Endothelial cell of umbilical vein (primary cell): ENCODE measurements around the gene TIPARP. TPM values are rescaled to one million over a fixed set of nuclear protein-coding genes. Genes with fewer than 3 reads are reported as not detected.

Experiments used
- BruUV-seq: library from RNA; stranded (reverse); fragments of 400-500 nt; replicated peaks from 2 replicates; lab custom pipeline; 2021; lab: Mats Ljungman, UMichigan
- CTCF ChIA-PET: fragments of 300-600, 350-600 bp; sonication (Branson Sonifier 250); formaldehyde crosslinking; loops from one replicate; lab custom pipeline; 2021; ENCODE audit warnings: antibody characterized with exemption, inconsistent platforms; lab: Charles Lee
- POLR2A ChIA-PET: fragments of 300-600, 350-600 bp; sonication (Branson Sonifier 250); formaldehyde crosslinking; loops from one replicate; lab custom pipeline; 2021; ENCODE audit warnings: antibody characterized with exemption, inconsistent platforms; lab: Charles Lee
- DNase-seq: peaks from one replicate; pipeline ENCODE4 v3.0.0-alpha.2; 2011; ENCODE audit warnings: low read depth, low spot score
- FAIRE-seq: peaks from 2 replicates; lab custom pipeline; 2011; peaks lifted over from hg19 to GRCh38; lab: Jason Lieb, UNC
- H2AFZ ChIP-seq: 2 replicates; pipeline ENCODE4 v1.6.0; 2012; ENCODE audit warnings: low read depth, low read length, control low read depth, inconsistent platforms
- H3K27ac ChIP-seq: 2 replicates; pipeline ENCODE4 v1.5.1; 2011; ENCODE audit warnings: low read depth, mild to moderate bottlenecking, control low read depth, low read length, moderate library complexity; ENCODE audit not compliant: insufficient read depth
- H3K27me3 ChIP-seq, 2 experiments: 2 replicates each; pipeline versions ENCODE4 v1.6.0 to v1.6.1; 2011; ENCODE audit warnings: low read length in 2 of 2, mixed read lengths in 1 of 2; ENCODE audit not compliant: control insufficient read depth in 2 of 2, insufficient read depth in 2 of 2
- H3K36me3 ChIP-seq, 2 experiments: 2 replicates in 1 of 2; 3 replicates in 1 of 2; pipeline ENCODE4 v1.5.1; 2011; ENCODE audit warnings: low read length in 2 of 2, mild to moderate bottlenecking in 1 of 2, moderate library complexity in 1 of 2; ENCODE audit not compliant: control insufficient read depth in 2 of 2, insufficient read depth in 2 of 2; ENCODE audit errors: extremely low read depth in 1 of 2
- H3K4me1 ChIP-seq: 3 replicates; pipeline ENCODE4 v1.5.1; 2011; ENCODE audit warnings: mild to moderate bottlenecking, low read length; ENCODE audit not compliant: control insufficient read depth, insufficient read depth; ENCODE audit errors: extremely low read depth
- H3K4me2 ChIP-seq: 2 replicates; pipeline ENCODE4 v1.6.1; 2011; ENCODE audit warnings: low read length, control low read depth, mixed read lengths; ENCODE audit not compliant: insufficient read depth
- H3K4me3 ChIP-seq, 3 experiments: fragments of 200-600 bp in 1 of 3; sonication (generic), shearing (Covaris generic) in 1 of 3; replicated peaks in 1 of 3; 2 replicates each; pipeline ENCODE4 v1.5.1; 2011 to 2016; ENCODE audit warnings: control low read depth in 3 of 3, low read length in 3 of 3, mild to moderate bottlenecking in 2 of 3, inconsistent platforms in 1 of 3, low read depth in 1 of 3, moderate library complexity in 1 of 3; ENCODE audit not compliant: insufficient read depth in 1 of 3
- H3K79me2 ChIP-seq: 2 replicates; pipeline ENCODE4 v1.6.0; 2012; ENCODE audit warnings: low read length, inconsistent platforms; ENCODE audit not compliant: control insufficient read depth, insufficient read depth
- H3K9ac ChIP-seq: replicated peaks from 2 replicates; pipeline ENCODE3; 2011; ENCODE audit warnings: low read length, control low read depth; ENCODE audit not compliant: insufficient read depth; ENCODE audit errors: extremely low read depth
- H3K9me1 ChIP-seq: replicated peaks from 3 replicates; pipeline ENCODE4 v1.6.0; 2011; ENCODE audit warnings: mild to moderate bottlenecking, low read length; ENCODE audit not compliant: control insufficient read depth, insufficient read depth; ENCODE audit errors: extremely low read depth
- H3K9me3 ChIP-seq: replicated peaks from 2 replicates; pipeline ENCODE4 v1.5.1; 2012; ENCODE audit warnings: low read length, inconsistent platforms; ENCODE audit not compliant: control insufficient read depth, insufficient read depth
- H4K20me1 ChIP-seq: replicated peaks from 2 replicates; pipeline ENCODE3; 2011; ENCODE audit warnings: mild to moderate bottlenecking, low read length; ENCODE audit not compliant: control insufficient read depth, insufficient read depth; ENCODE audit errors: extremely low read depth
- CTCF ChIP-seq, 2 donors: IDR thresholded peaks; 1 replicate in 1 of 2; 2 replicates in 1 of 2; pipeline ENCODE4 v1.5.1; 2011; ENCODE audit warnings: low read length in 2 of 2, mild to moderate bottlenecking in 2 of 2, moderate library complexity in 2 of 2, control low read depth in 1 of 2, inconsistent platforms in 1 of 2, low read depth in 1 of 2; ENCODE audit not compliant: insufficient read depth in 1 of 2; ENCODE audit errors: extremely low read depth in 1 of 2
- EZH2 ChIP-seq: IDR thresholded peaks from 2 replicates; pipeline ENCODE4 v1.6.1; 2012; ENCODE audit warnings: borderline replicate concordance, low read depth, mild to moderate bottlenecking, moderate library complexity, low read length, inconsistent platforms; ENCODE audit not compliant: severe bottlenecking
- FOS ChIP-seq: IDR thresholded peaks from 2 replicates; pipeline ENCODE4 v1.6.1; 2011; ENCODE audit warnings: mild to moderate bottlenecking, low read length, moderate library complexity, borderline replicate concordance; ENCODE audit not compliant: insufficient read depth
- GATA2 ChIP-seq: IDR thresholded peaks from 2 replicates; pipeline ENCODE4 v1.7.0; 2011; ENCODE audit warnings: low read depth, mild to moderate bottlenecking, moderate library complexity, mixed read lengths, low read length; ENCODE audit not compliant: insufficient read length, insufficient read depth
- JUN ChIP-seq: IDR thresholded peaks from 2 replicates; pipeline ENCODE4 v1.6.1; 2011; ENCODE audit warnings: borderline replicate concordance, low read depth; ENCODE audit not compliant: insufficient read length, insufficient read depth
- MAX ChIP-seq: IDR thresholded peaks from 2 replicates; pipeline ENCODE4 v1.6.1; 2011; ENCODE audit not compliant: insufficient read depth, insufficient read length
- MYC ChIP-seq: IDR thresholded peaks from one replicate; pipeline ENCODE4 v1.6.1; 2011; ENCODE audit warnings: mild to moderate bottlenecking, low read depth, low read length
- POLR2A ChIP-seq: IDR thresholded peaks from 2 replicates; pipeline ENCODE4 v1.6.1; 2012; ENCODE audit warnings: low read depth, mild to moderate bottlenecking, control low read depth, low read length
- POLR2AphosphoS5 ChIP-seq: IDR thresholded peaks from 2 replicates; pipeline ENCODE4 v1.6.1; 2012; ENCODE audit warnings: low read depth, mild to moderate bottlenecking, control low read depth, low read length, moderate library complexity; ENCODE audit not compliant: insufficient read depth
- dilution Hi-C: fragments of 300-500 bp; cut with MboI; formaldehyde crosslinking; loops from one replicate; pipeline ENCODE4 v1.15.0; 2019; ENCODE audit warnings: low sequenced_read_pairs; ENCODE audit not compliant: extremely low pct_ligation_motif_present
- intact Hi-C: fragments of 100-400 bp; cut with micrococcal nuclease; formaldehyde crosslinking; loops from one replicate; pipeline ENCODE4 v1.10.0; 2022
- polyA plus RNA-seq, 4 experiments: library from polyadenylated mRNA; depleted of rRNA in 3 of 4; stranded (reverse) in 3 of 4; unstranded in 1 of 4; fragments of >200 nt; gene quantifications; 2 replicates each; pipeline versions ENCODE4 v1.2.1 to v1.2.3, GENCODE V29; 2011 to 2012; ENCODE audit warnings: missing spikeins in 1 of 4
- total RNA-seq: library from RNA; stranded (reverse); gene quantifications from 2 replicates; pipeline ENCODE4 v1.2.3, GENCODE V29; 2021

TIPARP gene
- total and polyA plus RNA-seq, 2 donors (not counting 3 experiments of a cell fraction or from before 2014, with no cell fraction given), result 9.1 to 21.2 TPM

- TF ChIP-seq POLR2AphosphoS5 (no peak), CTCF (IDR thresholded peaks at IDR 0.05; ENCODE audit: extremely low read depth in 1 of 2, insufficient read depth in 1 of 2, low read depth in 1 of 2, low read length in 2 of 2) (no peak), EZH2 (no peak), POLR2A (no peak), GATA2 (no peak), JUN (no peak), MYC (no peak), FOS (no peak), MAX (no peak)
- no peaks in the 10 kb centered on the region for H3K36me3 ChIP-seq
- no peak overlapping the region for H3K4me3 ChIP-seq
- no peaks in the 10 kb centered on the region for H3K9me3 ChIP-seq
- no TSS peak for BruUV-seq
- no peaks in the 10 kb centered on the region for H4K20me1 ChIP-seq
- DNase-seq (no peak), FAIRE-seq (no peak)
- H3K27ac ChIP-seq, result no peak overlapping the region
- ChIA-PET POLR2A (no interaction called here), CTCF (interaction anchor here (1.0 to 1.2 kb wide), 2 partner anchors 46 to 54 kb away, joined by 4 to 5 read pairs; no protein-coding TSS in a partner anchor)
- H3K4me1 ChIP-seq, result no peaks in the 10 kb centered on the region
- H3K9ac ChIP-seq, result no peak overlapping the region
- H3K4me2 ChIP-seq, result no peak overlapping the region
- H3K79me2 ChIP-seq, result no peaks in the 10 kb centered on the region
- no peaks in the 10 kb centered on the region for H3K9me1 ChIP-seq
- dilution Hi-C loops, result loop anchor here (25.0 kb wide), 1 partner anchor 90 kb away; no protein-coding TSS in a partner anchor
- no peaks in the 10 kb centered on the region for H3K27me3 ChIP-seq
- intact Hi-C loops, result no loop called here
- no peak overlapping the region for H2AFZ ChIP-seq
Measured at GRCh38 chr3:156721687-156722618, 47.6 kb downstream of the TIPARP start.
